SK-N-SH (cell line): ENCODE results near the gene PRC1. TPM values are rescaled to one million over a fixed set of nuclear protein-coding genes. Genes with fewer than 3 reads are reported as not detected.

Experiments
- CTCF ChIA-PET: fragments of 300-600, 350-600 bp; formaldehyde crosslinking; extraction: SDS; loops from one replicate; lab custom pipeline; 2021; lab: Yijun Ruan, JAX
- POLR2A ChIA-PET: fragments of 350-600 bp; sonication (Branson Sonifier 250); formaldehyde crosslinking; extraction: SDS; loops from one replicate; lab custom pipeline; 2020; ENCODE audit warnings: antibody characterized with exemption, inconsistent platforms; lab: Yijun Ruan, JAX
- DNase-seq: peaks from one replicate; pipeline ENCODE4 v3.0.0; 2012
- H2AFZ ChIP-seq: fragments of 200-600 bp; sonication (generic); 2 replicates; pipeline ENCODE4 v1.8.1; 2016; ENCODE audit warnings: antibody characterized with exemption, mild to moderate bottlenecking, low read depth
- H3F3A ChIP-seq: fragments of 200-600 bp; sonication (generic); replicated peaks from 2 replicates; pipeline ENCODE3; 2016; ENCODE audit warnings: antibody characterized with exemption, mild to moderate bottlenecking; ENCODE audit not compliant: insufficient read depth
- H3K27ac ChIP-seq, 2 experiments: fragments of 200-500 bp in 1 of 2; fragments of 200-600 bp in 1 of 2; sonication (Bioruptor generic) in 1 of 2; sonication (generic), shearing (Covaris generic) in 1 of 2; 2 replicates each; pipeline versions ENCODE4 v1.5.1 to v1.6.1; 2014 to 2016; ENCODE audit warnings: low read depth in 2 of 2, inconsistent platforms in 1 of 2, low read length in 1 of 2, mild to moderate bottlenecking in 1 of 2, mixed read lengths in 1 of 2
- H3K27me3 ChIP-seq: fragments of 200-600 bp; sonication (generic), shearing (Covaris generic); 2 replicates; pipeline ENCODE4 v1.6.1; 2016; ENCODE audit warnings: mixed run types; ENCODE audit not compliant: insufficient read depth
- H3K36me3 ChIP-seq, 2 experiments: fragments of 200-500 bp in 1 of 2; fragments of 200-600 bp in 1 of 2; sonication (Bioruptor generic) in 1 of 2; sonication (generic) in 1 of 2; replicated peaks in 1 of 2; 2 replicates each; pipeline versions ENCODE3 to v1.5.1; 2014 to 2016; ENCODE audit warnings: low read length in 1 of 2, mild to moderate bottlenecking in 1 of 2; ENCODE audit not compliant: insufficient read depth in 2 of 2, control insufficient read depth in 1 of 2
- H3K4me1 ChIP-seq, 2 experiments: fragments of 200-500 bp in 1 of 2; fragments of 200-600 bp in 1 of 2; sonication (Bioruptor generic) in 1 of 2; sonication (generic), shearing (Covaris generic) in 1 of 2; 2 replicates each; pipeline versions ENCODE4 v1.5.1 to v1.6.1; 2014 to 2016; ENCODE audit warnings: low read depth in 1 of 2, low read length in 1 of 2, mixed run types in 1 of 2; ENCODE audit not compliant: insufficient read depth in 2 of 2, control insufficient read depth in 1 of 2
- H3K4me2 ChIP-seq: fragments of 200-600 bp; sonication (generic), shearing (Covaris generic); 2 replicates; pipeline ENCODE4 v1.6.1; 2017; ENCODE audit warnings: mixed run types
- H3K4me3 ChIP-seq, 2 experiments: fragments of 200-500 bp in 1 of 2; fragments of 200-600 bp in 1 of 2; sonication (Bioruptor generic) in 1 of 2; sonication (generic), shearing (Covaris generic) in 1 of 2; 2 replicates each; pipeline versions ENCODE4 v1.5.1 to v1.8.1; 2014 to 2016; ENCODE audit warnings: low read depth in 2 of 2, inconsistent platforms in 1 of 2, low read length in 1 of 2, mild to moderate bottlenecking in 1 of 2, mixed read lengths in 1 of 2, moderate library complexity in 1 of 2
- H3K79me2 ChIP-seq: fragments of 200-600 bp; sonication (generic); 2 replicates; pipeline ENCODE4 v1.8.1; 2017; ENCODE audit warnings: mild to moderate bottlenecking; ENCODE audit not compliant: insufficient read depth
- H3K9ac ChIP-seq: fragments of 200-600 bp; sonication (generic); 2 replicates; pipeline ENCODE4 v1.6.1; 2017; ENCODE audit warnings: mixed run types
- H3K9me2 ChIP-seq: fragments of 200-600 bp; sonication (generic); 2 replicates; pipeline ENCODE4 v1.6.1; 2017; ENCODE audit warnings: mixed run types
- H3K9me3 ChIP-seq: fragments of 200-600 bp; sonication (generic); 2 replicates; pipeline ENCODE4 v1.6.1; 2017; ENCODE audit warnings: mixed run types, mild to moderate bottlenecking, moderate library complexity
- H4K20me1 ChIP-seq: fragments of 200-600 bp; sonication (generic); 2 replicates; pipeline ENCODE4 v1.6.1; 2017; ENCODE audit warnings: mild to moderate bottlenecking, mixed run types; ENCODE audit not compliant: insufficient read depth
- CHD2 ChIP-seq: fragments of 150-350 bp; IDR thresholded peaks from 2 replicates; pipeline ENCODE4 v1.6.1; 2018; ENCODE audit warnings: low read length; ENCODE audit not compliant: partially characterized antibody
- ELF1 ChIP-seq: IDR thresholded peaks from 2 replicates; pipeline ENCODE4 v1.4.0; 2012
- EP300 ChIP-seq, 2 experiments: IDR thresholded peaks; 2 replicates each; pipeline versions ENCODE4 v1.4.0 to v1.6.1; 2012; ENCODE audit warnings: borderline replicate concordance in 1 of 2, low read depth in 1 of 2, low read length in 1 of 2
- EZH2phosphoT487 ChIP-seq: fragments of 200-600 bp; sonication (generic); IDR thresholded peaks from 2 replicates; pipeline ENCODE4 v1.6.1; 2017; ENCODE audit warnings: low read depth, mixed run types, mild to moderate bottlenecking, antibody characterized with exemption, moderate library complexity, borderline replicate concordance
- GABPA ChIP-seq: IDR thresholded peaks from 2 replicates; pipeline ENCODE4 v1.4.0; 2012; ENCODE audit warnings: low read depth, mild to moderate bottlenecking
- JUND ChIP-seq: IDR thresholded peaks from 2 replicates; pipeline ENCODE4 v1.4.0; 2012
- MAX ChIP-seq: IDR thresholded peaks from 2 replicates; pipeline ENCODE4 v1.4.0; 2012; ENCODE audit warnings: low read depth
- NFIC ChIP-seq: IDR thresholded peaks from 2 replicates; pipeline ENCODE4 v1.4.0; 2012; ENCODE audit warnings: borderline replicate concordance
- PBX3 ChIP-seq: IDR thresholded peaks from 2 replicates; pipeline ENCODE4; 2012
- REST ChIP-seq: IDR thresholded peaks from 2 replicates; pipeline ENCODE4 v1.6.1; 2012; ENCODE audit warnings: mild to moderate bottlenecking, low read depth, low read length, moderate library complexity
- TCF12 ChIP-seq: IDR thresholded peaks from 2 replicates; pipeline ENCODE4 v1.4.0; 2012
- WGBS: methylation state at CpG from one replicate; pipeline ENCODE4 v1.1.6; 2017; ENCODE audit warnings: low lambda C conversion rate; 5-methylcytosine and 5-hydroxymethylcytosine counted together
- polyA plus RNA-seq, 3 experiments: library from polyadenylated mRNA; depleted of rRNA; stranded (reverse); fragments of >200 nt; gene quantifications; 2 replicates each; pipeline ENCODE4 v1.2.3, GENCODE V29; 2012

PRC1 gene
- polyA plus RNA-seq, 1 of the 3 experiments (the other 2 are of a cell fraction): 125 TPM

DNA sequence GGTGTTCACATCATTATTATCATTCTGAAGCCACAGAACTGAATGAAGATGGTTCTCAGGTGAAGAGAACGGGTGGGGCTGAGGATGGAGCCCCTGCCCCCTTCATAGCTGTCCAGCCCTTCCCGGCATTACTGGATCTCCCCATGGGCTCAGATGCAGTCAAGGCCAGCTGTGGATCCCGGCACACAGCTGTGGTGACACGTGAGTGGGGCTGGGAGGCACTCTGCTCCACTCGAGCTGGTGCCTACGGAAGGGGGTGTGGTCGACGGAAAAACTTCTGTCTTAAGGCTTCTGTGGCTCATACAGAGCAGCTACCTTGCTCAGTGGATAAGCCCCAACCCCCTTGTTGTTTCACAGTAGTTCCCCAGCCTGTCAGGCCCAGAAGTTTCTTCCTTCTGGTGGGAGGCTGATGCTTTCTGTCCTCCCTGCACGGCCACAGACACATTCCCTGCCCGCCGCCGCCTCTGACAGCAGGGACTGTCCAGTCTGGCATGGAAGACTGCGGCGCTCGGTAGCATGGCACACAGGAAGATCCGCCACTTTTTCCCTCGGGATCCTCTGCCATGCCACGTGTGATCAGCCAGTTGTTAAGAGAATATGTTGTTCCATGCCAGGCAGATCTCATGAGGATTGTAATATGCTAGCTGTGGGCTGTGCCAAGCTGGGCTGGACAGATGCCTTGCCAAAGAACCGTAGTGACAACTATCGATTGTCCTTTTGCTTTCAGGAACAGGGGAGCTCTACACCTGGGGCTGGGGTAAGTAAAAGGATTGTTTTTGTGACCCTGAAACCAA lies 33.8 kb downstream of the PRC1 start:
- Histone ChIP-seq H3K4me2 (no peak overlapping the region), H3K27me3 (no peaks in the 10 kb centered on the region)
- CTCF ChIA-PET: interaction anchor here (1.8 to 10.8 kb wide), 3 partner anchors 9 to 91 kb away, joined by 4 to 186 read pairs (median 74); no protein-coding TSS in a partner anchor

More for the DNA sequence above, 33.8 kb downstream of the PRC1 start:
- no peak overlapping the region for H2AFZ ChIP-seq
- H3K27ac ChIP-seq: no peak overlapping the region
- no peak overlapping the region for H3K9ac ChIP-seq
- H4K20me1 ChIP-seq: no peaks in the 10 kb centered on the region
- H3K9me2 ChIP-seq: no peaks in the 10 kb centered on the region
- 91% methylated on average over 20 of the region's 20 CpGs for WGBS
- H3K9me3 ChIP-seq: no peaks in the 10 kb centered on the region
- H3K4me1 ChIP-seq: peaks cover 0 to 20% of the 10 kb centered on the region in 2 experiments; a peak in 1 of 4 replicates
- peaks cover 42% of the 10 kb centered on the region for H3K79me2 ChIP-seq
- peaks cover 18% of the 10 kb centered on the region for H3F3A ChIP-seq
- POLR2A ChIA-PET: no interaction called here
- TF ChIP-seq PBX3 (no peak), CHD2 (no peak), JUND (no peak), TCF12 (no peak), NFIC (no peak), EZH2phosphoT487 (no peak), MAX (no peak), REST (no peak), EP300 (IDR thresholded peaks at IDR 0.05; ENCODE audit: borderline replicate concordance in 1 of 2, low read depth in 1 of 2, low read length in 1 of 2) (no peak), ELF1 (no peak), GABPA (no peak)
- no peak for DNase-seq
- H3K36me3 ChIP-seq: peaks cover 21 to 29% of the 10 kb centered on the region in 2 experiments
- H3K4me3 ChIP-seq: no peak overlapping the region
